Eye (tissue), 1 donor: Measurements from ENCODE around the gene POLE2.
A peak's percentile ranks its signal among the peaks of the same experiment; 100 is the strongest.
"Not testable (repeated sequence)": the region's sequence is repeated elsewhere in the genome, so short reads cannot be mapped to it uniquely, and the experiment has no call there.

ENCODE experiments used
- DNase-seq: peaks from one replicate; pipeline ENCODE4 v3.0.0-alpha.2; 2015

Gene POLE2

GRCh38 chr14:49657500-49657899 lies 30.5 kb downstream of the POLE2 start:
- not testable (repeated sequence) for DNase-seq

- DNase-seq = no peak
Observed at GRCh38 chr14:49654511-49654910, 33.5 kb downstream of the POLE2 start.

GRCh38 chr14:49653508-49653907 lies 34.5 kb downstream of the POLE2 start:
- no peak for DNase-seq

- no peak for DNase-seq
Observed at GRCh38 chr14:49642163-49642562, 45.9 kb downstream of the POLE2 start.

GRCh38 chr14:49641697-49642129 lies 46.3 kb downstream of the POLE2 start:
- no peak for DNase-seq

- DNase-seq = no peak
Observed at GRCh38 chr14:49640540-49641417, 47.2 kb downstream of the POLE2 start.

GRCh38 chr14:49637534-49638078 lies 50.4 kb downstream of the POLE2 start:
- DNase-seq = peak; percentile 10

GRCh38 chr14:49636866-49637265 lies 51.1 kb downstream of the POLE2 start:
- DNase-seq = no peak

- peak; percentile 94 for DNase-seq
Observed at GRCh38 chr14:49634547-49635334, 53.3 kb downstream of the POLE2 start, which contains the start of gene DNAAF2. DNAAF2 (minus strand) TSS chr14:49635244; CDS start chr14:49635149, 95 bp downstream.

- DNase-seq = peak; percentile 98
Observed at GRCh38 chr14:49633640-49634546, 54.1 kb downstream of the POLE2 start.

- DNase-seq = no peak
Observed at GRCh38 chr14:49623941-49624839, 63.8 kb downstream of the POLE2 start.

GRCh38 chr14:49623387-49623786 lies 64.6 kb downstream of the POLE2 start:
- no peak for DNase-seq

- no peak for DNase-seq
Observed at GRCh38 chr14:49622022-49622607, 65.9 kb downstream of the POLE2 start.

- no peak for DNase-seq
Observed at GRCh38 chr14:49621114-49621881, 66.7 kb downstream of the POLE2 start.

- peak; percentile 99 for DNase-seq
Observed at GRCh38 chr14:49620182-49621113, 67.6 kb downstream of the POLE2 start, which contains the start of the genes MGAT2 and RPL36AL. MGAT2 (plus strand) TSS chr14:49620799; CDS start chr14:49621269, 470 bp downstream. RPL36AL (minus strand) TSS chr14:49620626; CDS start chr14:49619104, 1,522 bp downstream.

GRCh38 chr14:49619730-49620129 lies 68.3 kb downstream of the POLE2 start:
- DNase-seq = no peak

GRCh38 chr14:49619273-49619672 lies 68.7 kb downstream of the POLE2 start:
- DNase-seq = not testable (repeated sequence)

GRCh38 chr14:49617852-49618519 lies 70.0 kb downstream of the POLE2 start:
- DNase-seq = no peak
